Ishikawa (cell line): ENCODE data around the gene SAYSD1.

Experiments used
- EP300 ChIP-seq: IDR thresholded peaks from 2 replicates; pipeline ENCODE4 v1.6.1; 2012; ENCODE audit warnings: borderline replicate concordance
- NFIC ChIP-seq: IDR thresholded peaks from 2 replicates; pipeline ENCODE4 v1.6.1; 2012
- TAF1 ChIP-seq: IDR thresholded peaks from 2 replicates; pipeline ENCODE4 v1.6.1; 2012; ENCODE audit warnings: low read depth, mild to moderate bottlenecking
- ZBTB7A ChIP-seq: IDR thresholded peaks from 2 replicates; pipeline ENCODE4 v1.6.1; 2012; ENCODE audit warnings: low read depth

DNA sequence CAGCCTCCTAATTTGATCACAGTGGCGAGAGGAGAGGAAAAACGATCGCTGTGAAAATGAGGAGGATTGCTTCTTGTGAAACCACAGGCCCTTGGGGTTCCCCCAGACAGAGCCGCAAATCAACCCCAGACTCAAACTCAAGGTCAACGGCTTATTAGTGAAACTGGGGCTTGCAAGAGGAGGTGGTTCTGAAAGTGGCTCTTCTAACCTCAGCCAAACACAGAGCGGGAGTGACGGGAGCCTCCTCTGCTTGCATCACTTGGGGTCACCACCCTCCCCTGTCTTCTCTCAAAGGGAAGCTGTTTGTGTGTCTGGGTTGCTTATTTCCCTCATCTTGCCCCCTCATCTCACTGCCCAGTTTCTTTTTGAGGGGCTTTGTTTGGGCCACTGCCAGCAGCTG is 28.7 kb downstream of the SAYSD1 start:
- TF ChIP-seq EP300 (no peak), ZBTB7A (no peak), NFIC (no peak), TAF1 (no peak)
